Astrocyte (in vitro differentiated cells and primary cell): ENCODE results near the gene HRH2. TPM values are rescaled to one million over a fixed set of nuclear protein-coding genes. Genes with fewer than 3 reads are reported as not detected.

Source experiments
- DNase-seq: peaks from one replicate; pipeline ENCODE4 v3.0.0-alpha.2; 2010; ENCODE audit warnings: low read depth
- FAIRE-seq: peaks from 2 replicates; lab custom pipeline; 2011; peaks lifted over from hg19 to GRCh38; lab: Jason Lieb, UNC
- H2AFZ ChIP-seq: 2 replicates; pipeline ENCODE4 v1.6.0; 2012; ENCODE audit warnings: low read depth, low read length, inconsistent platforms
- H3K27ac ChIP-seq: 2 replicates; pipeline ENCODE4 v1.5.1; 2011; ENCODE audit warnings: low read depth, low read length, inconsistent platforms
- H3K27me3 ChIP-seq: 2 replicates; pipeline ENCODE4 v1.6.0; 2011; ENCODE audit warnings: low read length, inconsistent platforms; ENCODE audit not compliant: insufficient read depth
- H3K36me3 ChIP-seq: 2 replicates; pipeline ENCODE4 v1.5.1; 2011; ENCODE audit warnings: low read length, inconsistent platforms; ENCODE audit not compliant: insufficient read depth
- H3K4me1 ChIP-seq: 2 replicates; pipeline ENCODE4 v1.5.1; 2011; ENCODE audit warnings: low read length, inconsistent platforms; ENCODE audit not compliant: insufficient read depth
- H3K4me2 ChIP-seq: 2 replicates; pipeline ENCODE4 v1.6.0; 2012; ENCODE audit warnings: low read length, inconsistent platforms
- H3K4me3 ChIP-seq: 2 replicates; pipeline ENCODE4 v1.5.1; 2011; ENCODE audit warnings: low read depth, mild to moderate bottlenecking, low read length, inconsistent platforms; ENCODE audit not compliant: insufficient read depth
- H3K79me2 ChIP-seq: 2 replicates; pipeline ENCODE4 v1.6.0; 2012; ENCODE audit warnings: mild to moderate bottlenecking, low read length, inconsistent platforms; ENCODE audit not compliant: insufficient read depth
- H3K9ac ChIP-seq: 2 replicates; pipeline ENCODE4 v1.6.0; 2012; ENCODE audit warnings: mild to moderate bottlenecking, low read length, inconsistent platforms
- H3K9me3 ChIP-seq: 2 replicates; pipeline ENCODE4 v1.5.1; 2012; ENCODE audit warnings: low read depth, mild to moderate bottlenecking, low read length, inconsistent platforms; ENCODE audit not compliant: insufficient read depth
- H4K20me1 ChIP-seq: 2 replicates; pipeline ENCODE4 v1.6.0; 2012; ENCODE audit warnings: low read length, inconsistent platforms; ENCODE audit not compliant: insufficient read depth
- H3K27ac Mint-ChIP-seq: one replicate; pipeline ENCODE4 v1.8.0; 2021; ENCODE audit warnings: mild to moderate bottlenecking, mixed read lengths; ENCODE audit not compliant: unreplicated experiment
- H3K27me3 Mint-ChIP-seq: one replicate; pipeline ENCODE4 v1.8.0; 2021; ENCODE audit warnings: low read depth, mixed read lengths; ENCODE audit not compliant: unreplicated experiment
- H3K36me3 Mint-ChIP-seq: one replicate; pipeline ENCODE4 v1.8.0; 2021; ENCODE audit warnings: low read depth, mixed read lengths; ENCODE audit not compliant: unreplicated experiment
- H3K4me1 Mint-ChIP-seq: one replicate; pipeline ENCODE4 v1.8.0; 2021; ENCODE audit warnings: low read depth, mixed read lengths; ENCODE audit not compliant: unreplicated experiment
- H3K4me3 Mint-ChIP-seq: one replicate; pipeline ENCODE4 v1.8.0; 2021; ENCODE audit warnings: mild to moderate bottlenecking, moderate library complexity, mixed read lengths; ENCODE audit not compliant: unreplicated experiment
- H3K9me3 Mint-ChIP-seq: one replicate; pipeline ENCODE4 v1.8.0; 2021; ENCODE audit warnings: mild to moderate bottlenecking, mixed read lengths; ENCODE audit not compliant: unreplicated experiment
- EZH2 ChIP-seq: IDR thresholded peaks from 2 replicates; pipeline ENCODE4 v1.6.1; 2012; ENCODE audit warnings: mild to moderate bottlenecking, low read length, inconsistent platforms; ENCODE audit not compliant: insufficient read depth
- total RNA-seq: library from RNA; stranded (reverse); gene quantifications from 2 replicates; pipeline ENCODE4 v1.2.1, GENCODE V29; 2021
- TF ChIP-seq, protein P1 (sequence below): IDR thresholded peaks from 2 replicates; pipeline ENCODE4 v1.5.1; 2011; ENCODE audit warnings: low read depth, mild to moderate bottlenecking, inconsistent platforms, low read length, moderate library complexity; ENCODE audit not compliant: insufficient read depth

The HRH2 gene
- total RNA-seq, 1 donor from 2014 or later: 1.9 TPM

- Mint-ChIP-seq H3K4me3 (no peak overlapping the region), H3K27me3 (peaks cover 72% of the 10 kb centered on the region), H3K36me3 (no peaks in the 10 kb centered on the region), H3K4me1 (no peaks in the 10 kb centered on the region), H3K27ac (no peak overlapping the region), H3K9me3 (peaks cover 5% of the 10 kb centered on the region)
- Histone ChIP-seq H3K27me3 (no peaks in the 10 kb centered on the region), H3K27ac (no peak overlapping the region), H3K4me3 (no peak overlapping the region), H3K36me3 (no peaks in the 10 kb centered on the region), H3K4me1 (no peaks in the 10 kb centered on the region), H3K79me2 (no peaks in the 10 kb centered on the region), H2AFZ (no peak overlapping the region), H3K4me2 (no peak overlapping the region), H4K20me1 (no peaks in the 10 kb centered on the region), H3K9ac (no peak overlapping the region), H3K9me3 (no peaks in the 10 kb centered on the region)
- no peak for FAIRE-seq
- no peak for TF ChIP-seq EZH2
- TF ChIP-seq, protein P1, sequence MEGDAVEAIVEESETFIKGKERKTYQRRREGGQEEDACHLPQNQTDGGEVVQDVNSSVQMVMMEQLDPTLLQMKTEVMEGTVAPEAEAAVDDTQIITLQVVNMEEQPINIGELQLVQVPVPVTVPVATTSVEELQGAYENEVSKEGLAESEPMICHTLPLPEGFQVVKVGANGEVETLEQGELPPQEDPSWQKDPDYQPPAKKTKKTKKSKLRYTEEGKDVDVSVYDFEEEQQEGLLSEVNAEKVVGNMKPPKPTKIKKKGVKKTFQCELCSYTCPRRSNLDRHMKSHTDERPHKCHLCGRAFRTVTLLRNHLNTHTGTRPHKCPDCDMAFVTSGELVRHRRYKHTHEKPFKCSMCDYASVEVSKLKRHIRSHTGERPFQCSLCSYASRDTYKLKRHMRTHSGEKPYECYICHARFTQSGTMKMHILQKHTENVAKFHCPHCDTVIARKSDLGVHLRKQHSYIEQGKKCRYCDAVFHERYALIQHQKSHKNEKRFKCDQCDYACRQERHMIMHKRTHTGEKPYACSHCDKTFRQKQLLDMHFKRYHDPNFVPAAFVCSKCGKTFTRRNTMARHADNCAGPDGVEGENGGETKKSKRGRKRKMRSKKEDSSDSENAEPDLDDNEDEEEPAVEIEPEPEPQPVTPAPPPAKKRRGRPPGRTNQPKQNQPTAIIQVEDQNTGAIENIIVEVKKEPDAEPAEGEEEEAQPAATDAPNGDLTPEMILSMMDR: no peak
- DNase-seq: no peak
Measured at GRCh38 chr5:175677571-175677970, 19.7 kb downstream of the HRH2 start.

DNA sequence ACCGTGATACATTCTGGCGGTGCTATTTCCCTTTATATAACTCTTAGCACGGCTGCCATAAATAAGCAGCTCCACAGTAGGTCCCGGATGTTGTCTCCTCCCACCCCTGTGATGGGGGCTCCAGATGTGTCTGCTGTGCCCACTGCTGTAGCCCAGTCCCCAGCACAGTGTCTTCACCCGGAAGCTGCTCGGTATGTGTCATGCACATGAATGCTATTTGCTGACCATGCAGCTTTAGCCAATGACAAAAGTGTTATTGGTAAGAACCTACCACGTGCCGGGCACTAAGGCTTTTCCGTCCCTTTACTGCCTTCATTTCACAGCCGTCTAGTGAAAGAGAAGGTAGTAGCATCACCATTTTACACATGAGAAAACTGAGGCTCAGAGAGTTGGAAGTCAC lies 20.2 kb downstream of the HRH2 start:
- H3K4me2 ChIP-seq: no peak overlapping the region
- no peaks in the 10 kb centered on the region for H3K79me2 ChIP-seq
- no peaks in the 10 kb centered on the region for H3K27me3 ChIP-seq
- TF ChIP-seq, protein P1: no peak
- TF ChIP-seq EZH2: no peak
- no peak overlapping the region for H3K9ac ChIP-seq
- no peaks in the 10 kb centered on the region for H3K4me1 ChIP-seq
- FAIRE-seq: no peak
- no peaks in the 10 kb centered on the region for H3K9me3 ChIP-seq
- Mint-ChIP-seq H3K27me3 (peaks cover 68% of the 10 kb centered on the region), H3K9me3 (peaks cover 5% of the 10 kb centered on the region), H3K27ac (no peak overlapping the region), H3K36me3 (peaks cover 2% of the 10 kb centered on the region), H3K4me3 (no peak overlapping the region), H3K4me1 (no peaks in the 10 kb centered on the region)
- no peak for DNase-seq
- no peak overlapping the region for H3K27ac ChIP-seq
- no peaks in the 10 kb centered on the region for H4K20me1 ChIP-seq
- H3K36me3 ChIP-seq: no peaks in the 10 kb centered on the region
- no peak overlapping the region for H2AFZ ChIP-seq
- no peak overlapping the region for H3K4me3 ChIP-seq

DNA sequence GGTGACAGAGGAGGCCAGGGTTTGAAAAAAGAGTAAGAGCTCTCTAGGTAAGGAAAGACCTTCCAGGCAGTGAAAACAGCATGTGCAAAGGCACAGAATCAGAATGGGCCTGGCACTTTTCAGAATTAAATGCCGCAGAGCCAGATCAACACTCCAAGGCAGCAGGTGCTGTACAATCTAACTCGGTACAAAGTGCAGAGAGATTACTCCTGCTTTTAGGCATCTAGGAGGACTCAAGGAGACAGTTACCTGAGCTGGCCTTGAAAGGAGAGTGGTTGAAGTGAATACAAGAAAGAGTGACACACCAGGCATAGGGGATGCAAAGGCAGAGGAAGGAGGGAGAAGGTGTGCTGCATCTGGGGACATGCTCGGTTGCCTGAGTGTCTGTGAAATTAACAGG lies 21.5 kb downstream of the HRH2 start:
- Mint-ChIP-seq H3K4me1 (no peaks in the 10 kb centered on the region), H3K27ac (no peak overlapping the region), H3K9me3 (peaks cover 5% of the 10 kb centered on the region), H3K36me3 (peaks cover 5% of the 10 kb centered on the region), H3K4me3 (no peak overlapping the region), H3K27me3 (peaks cover 62% of the 10 kb centered on the region)
- Histone ChIP-seq H3K79me2 (no peaks in the 10 kb centered on the region), H3K9ac (no peak overlapping the region), H3K4me1 (no peaks in the 10 kb centered on the region), H3K27me3 (no peaks in the 10 kb centered on the region), H4K20me1 (no peaks in the 10 kb centered on the region), H3K4me3 (no peak overlapping the region), H3K27ac (no peak overlapping the region), H3K9me3 (no peaks in the 10 kb centered on the region), H3K36me3 (no peaks in the 10 kb centered on the region), H2AFZ (no peak overlapping the region), H3K4me2 (no peak overlapping the region)
- TF ChIP-seq EZH2: no peak
- TF ChIP-seq, protein P1: no peak
- no peak for DNase-seq
- no peak for FAIRE-seq
